ENCODE results near the gene PNMA6A.

- no peak for TF ChIP-seq FOXP2 (optimal IDR thresholded peaks at IDR 0.05; ENCODE audit: borderline replicate concordance, extremely low read depth, extremely low read length, insufficient read depth)
- TF ChIP-seq REST (IDR thresholded peaks at IDR 0.05; ENCODE audit: insufficient read depth in 1 of 2, low read depth in 2 of 2, low read length in 2 of 2): no peak
- TF ChIP-seq POLR2AphosphoS5 (IDR thresholded peaks at IDR 0.05; ENCODE audit: low read depth, low read length): no peak
Measured at GRCh38 chrX:153060095-153060445, 12.2 kb upstream of the PNMA6A start.

Measured in PFSK-1 (cell line).